Measurements from ENCODE around the gene RIMS4.

The RIMS4 gene

GRCh38 chr20:44756956-44757355 is 53.4 kb downstream of the RIMS4 start:
- Histone ChIP-seq H3K9ac (ENCODE audit: low read length) (no peak overlapping the region), H3K4me1 (ENCODE audit: low read length) (no peaks in the 10 kb centered on the region), H3K4me3 (ENCODE audit: low read length) (no peak overlapping the region), H2AFZ (ENCODE audit: low read depth, low read length) (no peak overlapping the region), H3K27me3 (ENCODE audit: low read depth, low read length) (peaks cover 9% of the 10 kb centered on the region), H4K20me1 (ENCODE audit: insufficient read depth, low read length) (no peaks in the 10 kb centered on the region), H3K4me2 (ENCODE audit: low read length) (no peak overlapping the region), H3K36me3 (replicated peaks; ENCODE audit: low read depth, low read length) (no peaks in the 10 kb centered on the region), H3K27ac (ENCODE audit: low read length) (no peak overlapping the region), H3K79me2 (ENCODE audit: low read length) (no peaks in the 10 kb centered on the region), H3K9me3 (ENCODE audit: insufficient read depth, low read length) (no peaks in the 10 kb centered on the region)
- TF ChIP-seq EZH2phosphoT487 (IDR thresholded peaks at IDR 0.05; ENCODE audit: low read depth), result no peak

- Histone ChIP-seq H2AFZ (ENCODE audit: low read depth, low read length) (no peak overlapping the region), H3K4me3 (ENCODE audit: low read length) (no peak overlapping the region), H3K27me3 (ENCODE audit: low read depth, low read length) (peaks cover 9% of the 10 kb centered on the region), H3K9me3 (ENCODE audit: insufficient read depth, low read length) (no peaks in the 10 kb centered on the region), H3K9ac (ENCODE audit: low read length) (no peak overlapping the region), H4K20me1 (ENCODE audit: insufficient read depth, low read length) (no peaks in the 10 kb centered on the region), H3K79me2 (ENCODE audit: low read length) (no peaks in the 10 kb centered on the region), H3K36me3 (replicated peaks; ENCODE audit: low read depth, low read length) (no peaks in the 10 kb centered on the region), H3K4me1 (ENCODE audit: low read length) (no peaks in the 10 kb centered on the region), H3K27ac (ENCODE audit: low read length) (no peak overlapping the region), H3K4me2 (ENCODE audit: low read length) (no peak overlapping the region)
- TF ChIP-seq CTCF (IDR thresholded peaks at IDR 0.05; ENCODE audit: low read depth, low read length), result no peak
- no peak for TF ChIP-seq EZH2phosphoT487 (IDR thresholded peaks at IDR 0.05; ENCODE audit: low read depth)
Measured at GRCh38 chr20:44756011-44756688, 54.2 kb downstream of the RIMS4 start.

- no peaks in the 10 kb centered on the region for H3K9me3 ChIP-seq (ENCODE audit: insufficient read depth, low read length)
- no peak for TF ChIP-seq CTCF (IDR thresholded peaks at IDR 0.05; ENCODE audit: low read depth, low read length)
- no peak for TF ChIP-seq EZH2phosphoT487 (IDR thresholded peaks at IDR 0.05; ENCODE audit: low read depth)
- H4K20me1 ChIP-seq (ENCODE audit: insufficient read depth, low read length), result no peaks in the 10 kb centered on the region
- no peak overlapping the region for H3K9ac ChIP-seq (ENCODE audit: low read length)
- H3K27me3 ChIP-seq (ENCODE audit: low read depth, low read length), result peaks cover under 1% of the 10 kb centered on the region
- no peaks in the 10 kb centered on the region for H3K79me2 ChIP-seq (ENCODE audit: low read length)
- H3K4me3 ChIP-seq (ENCODE audit: low read length), result no peak overlapping the region
- no peak overlapping the region for H2AFZ ChIP-seq (ENCODE audit: low read depth, low read length)
- H3K4me1 ChIP-seq (ENCODE audit: low read length), result no peaks in the 10 kb centered on the region
- no peak overlapping the region for H3K27ac ChIP-seq (ENCODE audit: low read length)
- H3K4me2 ChIP-seq (ENCODE audit: low read length), result no peak overlapping the region
- no peaks in the 10 kb centered on the region for H3K36me3 ChIP-seq (replicated peaks; ENCODE audit: low read depth, low read length)
Measured at GRCh38 chr20:44754554-44754953, 55.8 kb downstream of the RIMS4 start.

- Histone ChIP-seq H3K4me1 (ENCODE audit: low read length) (peaks cover 1% of the 10 kb centered on the region; the same call in 1 of the 2 replicates), H3K27ac (ENCODE audit: low read length) (no peak overlapping the region), H2AFZ (ENCODE audit: low read depth, low read length) (no peak overlapping the region), H3K4me3 (ENCODE audit: low read length) (no peak overlapping the region), H3K27me3 (ENCODE audit: low read depth, low read length) (no peaks in the 10 kb centered on the region), H3K36me3 (replicated peaks; ENCODE audit: low read depth, low read length) (no peaks in the 10 kb centered on the region), H3K9me3 (ENCODE audit: insufficient read depth, low read length) (no peaks in the 10 kb centered on the region), H4K20me1 (ENCODE audit: insufficient read depth, low read length) (no peaks in the 10 kb centered on the region), H3K79me2 (ENCODE audit: low read length) (no peaks in the 10 kb centered on the region), H3K9ac (ENCODE audit: low read length) (no peak overlapping the region), H3K4me2 (ENCODE audit: low read length) (no peak overlapping the region)
- no peak for TF ChIP-seq CTCF (IDR thresholded peaks at IDR 0.05; ENCODE audit: low read depth, low read length)
- TF ChIP-seq EZH2phosphoT487 (IDR thresholded peaks at IDR 0.05; ENCODE audit: low read depth), result no peak
Measured at GRCh38 chr20:44752099-44752931, 58.0 kb downstream of the RIMS4 start.

All from OCI-LY3 (cell line).